GM18507 (cell line): Measurements from ENCODE around the gene EGFL7.

Experiments
- DNase-seq: peaks from one replicate; pipeline ENCODE4 v3.0.0; 2011; ENCODE audit warnings: low read depth; ENCODE audit not compliant: insufficient read length; ENCODE audit errors: extremely low spot score
- FAIRE-seq: peaks from 2 replicates; lab custom pipeline; 2011; peaks lifted over from hg19 to GRCh38; lab: Jason Lieb, UNC

Gene EGFL7

GRCh38 chr9:136669791-136670464 is 7.2 kb downstream of the EGFL7 start:
- FAIRE-seq, result no peak
- DNase-seq, result no peak

GRCh38 chr9:136670576-136671253 is 8.0 kb downstream of the EGFL7 start:
- DNase-seq (no peak), FAIRE-seq (no peak)

GRCh38 chr9:136671254-136671614 is 8.5 kb downstream of the EGFL7 start:
- DNase-seq (no peak), FAIRE-seq (no peak)

- FAIRE-seq (no peak), DNase-seq (no peak)
Observed at GRCh38 chr9:136671646-136672430, 9.1 kb downstream of the EGFL7 start.

- no peak for DNase-seq
- no peak for FAIRE-seq
Observed at GRCh38 chr9:136672431-136673087, 9.8 kb downstream of the EGFL7 start.

- DNase-seq (no peak), FAIRE-seq (no peak)
Observed at GRCh38 chr9:136673088-136673974, 10.6 kb downstream of the EGFL7 start.

- FAIRE-seq (no peak), DNase-seq (no peak)
Observed at GRCh38 chr9:136673975-136674785, 11.5 kb downstream of the EGFL7 start.

GRCh38 chr9:136674786-136675349 is 12.2 kb downstream of the EGFL7 start:
- no peak for FAIRE-seq

GRCh38 chr9:136675477-136676296 is 13.0 kb downstream of the EGFL7 start:
- FAIRE-seq (no peak), DNase-seq (no peak)

More at GRCh38 chr9:136674786-136675349, 12.2 kb downstream of the EGFL7 start:
- no peak for DNase-seq

GRCh38 chr9:136676297-136676794 is 13.6 kb downstream of the EGFL7 start:
- no peak for FAIRE-seq
- no peak for DNase-seq

GRCh38 chr9:136676920-136677686 is 14.4 kb downstream of the EGFL7 start:
- no peak for FAIRE-seq
- no peak for DNase-seq

- DNase-seq (no peak), FAIRE-seq (no peak)
Observed at GRCh38 chr9:136678034-136678433, 15.3 kb downstream of the EGFL7 start.

- FAIRE-seq (no peak), DNase-seq (no peak)
Observed at GRCh38 chr9:136678624-136679023, 15.9 kb downstream of the EGFL7 start.

GRCh38 chr9:136679431-136679941 is 16.8 kb downstream of the EGFL7 start:
- DNase-seq, result no peak
- no peak for FAIRE-seq

GRCh38 chr9:136681029-136681428 is 18.3 kb downstream of the EGFL7 start:
- FAIRE-seq, result no peak
- DNase-seq, result no peak
